Measurements from ENCODE around the gene SPAG16.

Gene SPAG16

GRCh38 chr2:213429516-213429915 is 145.3 kb downstream of the SPAG16 start:
- TF ChIP-seq ZFX (IDR thresholded peaks at IDR 0.05; ENCODE audit: borderline replicate concordance) (no peak), CTCF (IDR thresholded peaks at IDR 0.05) (no peak)
- no peak overlapping the region for H3K27ac ChIP-seq

- TF ChIP-seq CTCF (IDR thresholded peaks at IDR 0.05), result no peak
- no peak for TF ChIP-seq ZFX (IDR thresholded peaks at IDR 0.05; ENCODE audit: borderline replicate concordance)
- no peak overlapping the region for H3K27ac ChIP-seq
These were observed 159.7 kb downstream of the SPAG16 start for GRCh38 chr2:213443921-213444320.

- no peak for TF ChIP-seq CTCF (IDR thresholded peaks at IDR 0.05)
- no peak for TF ChIP-seq ZFX (IDR thresholded peaks at IDR 0.05; ENCODE audit: borderline replicate concordance)
- H3K27ac ChIP-seq, result peak overlapping the region; percentile 38
These were observed 167.4 kb downstream of the SPAG16 start for GRCh38 chr2:213451542-213452239.

GRCh38 chr2:213455316-213456008 is 171.2 kb downstream of the SPAG16 start:
- TF ChIP-seq CTCF (IDR thresholded peaks at IDR 0.05) (no peak), ZFX (IDR thresholded peaks at IDR 0.05; ENCODE audit: borderline replicate concordance) (no peak)
- H3K27ac ChIP-seq, result no peak overlapping the region

- TF ChIP-seq ZFX (IDR thresholded peaks at IDR 0.05; ENCODE audit: borderline replicate concordance) (no peak), CTCF (IDR thresholded peaks at IDR 0.05) (no peak)
- no peak overlapping the region for H3K27ac ChIP-seq
These were observed 191.2 kb downstream of the SPAG16 start for GRCh38 chr2:213475433-213475832.

GRCh38 chr2:213476641-213477040 is 192.4 kb downstream of the SPAG16 start:
- H3K27ac ChIP-seq, result no peak overlapping the region
- TF ChIP-seq ZFX (IDR thresholded peaks at IDR 0.05; ENCODE audit: borderline replicate concordance) (no peak), CTCF (IDR thresholded peaks at IDR 0.05) (no peak)

- TF ChIP-seq ZFX (IDR thresholded peaks at IDR 0.05; ENCODE audit: borderline replicate concordance) (no peak), CTCF (IDR thresholded peaks at IDR 0.05) (peak; percentile 15; the same call in 1 of the 2 replicates)
- H3K27ac ChIP-seq, result no peak overlapping the region
These were observed 205.8 kb downstream of the SPAG16 start for GRCh38 chr2:213490087-213490486.

Measured in 22Rv1 (cell line).